OCI-LY1 (cell line): ENCODE results near the gene NKAIN4.

Experiments
- H2AFZ ChIP-seq: fragments of 200-600 bp; sonication (generic), shearing (Covaris generic); 2 replicates; pipeline ENCODE4 v1.6.0; 2014; ENCODE audit warnings: antibody characterized with exemption, mild to moderate bottlenecking, low read length
- H3F3A ChIP-seq: fragments of 200-600 bp; sonication (generic), shearing (Covaris generic); 2 replicates; pipeline ENCODE4 v1.6.0; 2014; ENCODE audit warnings: mild to moderate bottlenecking, antibody characterized with exemption, low read length, moderate library complexity; ENCODE audit not compliant: insufficient read depth
- H3K27ac ChIP-seq: fragments of 200-600 bp; sonication (generic); 2 replicates; pipeline ENCODE4 v1.5.1; 2014; ENCODE audit warnings: low read length, mixed run types, mild to moderate bottlenecking, low read depth; ENCODE audit not compliant: poor library complexity, severe bottlenecking
- H3K27me3 ChIP-seq: fragments of 200-600 bp; sonication (generic); 2 replicates; pipeline ENCODE4 v1.6.0; 2014; ENCODE audit warnings: antibody characterized with exemption, mild to moderate bottlenecking, low read length, moderate library complexity; ENCODE audit not compliant: insufficient read depth
- H3K36me3 ChIP-seq: fragments of 200-600 bp; sonication (generic); 2 replicates; pipeline ENCODE4 v1.6.1; 2014; ENCODE audit warnings: mild to moderate bottlenecking, antibody characterized with exemption, low read length, moderate library complexity, mixed read lengths; ENCODE audit not compliant: insufficient read depth
- H3K4me1 ChIP-seq: fragments of 200-600 bp; sonication (generic); 2 replicates; pipeline ENCODE4 v1.5.1; 2014; ENCODE audit warnings: mild to moderate bottlenecking, low read length, moderate library complexity; ENCODE audit not compliant: insufficient read depth, severe bottlenecking
- H3K4me2 ChIP-seq: fragments of 200-600 bp; sonication (generic), shearing (Covaris generic); 2 replicates; pipeline ENCODE4 v1.6.1; 2014; ENCODE audit warnings: low read length
- H3K4me3 ChIP-seq: fragments of 200-600 bp; sonication (generic); 2 replicates; pipeline ENCODE4 v1.5.1; 2014; ENCODE audit warnings: low read length, low read depth, mild to moderate bottlenecking, mixed read lengths; ENCODE audit not compliant: poor library complexity, severe bottlenecking
- H3K79me2 ChIP-seq: fragments of 200-600 bp; shearing (Covaris generic); 2 replicates; pipeline ENCODE4 v1.6.1; 2016; ENCODE audit warnings: mixed run types, low read length, mixed read lengths; ENCODE audit not compliant: insufficient read depth
- H3K9ac ChIP-seq: fragments of 200-600 bp; sonication (generic), shearing (Covaris generic); 2 replicates; pipeline ENCODE4 v1.6.1; 2014; ENCODE audit warnings: mild to moderate bottlenecking, low read length, mixed read lengths
- H3K9me2 ChIP-seq: fragments of 200-600 bp; sonication (generic), shearing (Covaris generic); 2 replicates; pipeline ENCODE4 v1.6.1; 2014; ENCODE audit warnings: low read depth, mild to moderate bottlenecking, low read length, mixed read lengths
- H3K9me3 ChIP-seq: fragments of 200-600 bp; shearing (Covaris generic); 2 replicates; pipeline ENCODE4 v1.6.1; 2014; ENCODE audit warnings: low read length, mixed read lengths
- H4K20me1 ChIP-seq: fragments of 200-600 bp; sonication (generic), shearing (Covaris generic); 2 replicates; pipeline ENCODE4 v1.6.0; 2016; ENCODE audit warnings: mild to moderate bottlenecking, low read length; ENCODE audit not compliant: insufficient read depth
- EZH2 ChIP-seq: fragments of 200-600 bp; sonication (generic), shearing (Covaris generic); IDR thresholded peaks from 2 replicates; pipeline ENCODE4 v1.8.0; 2017; ENCODE audit warnings: borderline replicate concordance, mixed run types, mild to moderate bottlenecking, antibody characterized with exemption, low read length, moderate library complexity, mixed read lengths
- TF ChIP-seq, protein P1 (sequence below): fragments of 200-600 bp; sonication (generic), shearing (Covaris generic); IDR thresholded peaks from 2 replicates; pipeline ENCODE4 v1.5.1; 2017; ENCODE audit warnings: mild to moderate bottlenecking, antibody characterized with exemption, low read length, moderate library complexity, mixed read lengths

Gene NKAIN4

DNA sequence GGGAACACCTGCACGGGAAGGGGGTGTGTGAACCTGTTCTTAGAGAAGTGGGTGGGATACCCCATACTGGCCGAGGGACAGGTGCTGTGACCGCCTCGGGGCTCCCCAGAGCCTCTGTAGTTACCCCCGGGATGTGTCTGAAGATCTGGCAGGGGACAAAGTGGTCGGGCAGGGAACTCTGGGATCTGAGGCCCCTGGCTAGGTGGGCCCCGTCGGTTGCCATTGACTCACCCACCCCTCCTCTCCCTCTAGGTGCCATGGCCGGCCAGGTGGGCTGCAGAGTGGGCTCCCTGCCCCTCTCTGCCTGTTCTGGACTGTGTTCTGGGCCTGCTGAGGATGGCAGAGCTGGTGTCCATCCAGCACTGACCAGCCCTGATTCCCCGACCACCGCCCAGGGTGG is 14.3 kb downstream of the NKAIN4 start:
- no peak overlapping the region for H3K9ac ChIP-seq
- no peaks in the 10 kb centered on the region for H3K79me2 ChIP-seq
- TF ChIP-seq, protein P1, sequence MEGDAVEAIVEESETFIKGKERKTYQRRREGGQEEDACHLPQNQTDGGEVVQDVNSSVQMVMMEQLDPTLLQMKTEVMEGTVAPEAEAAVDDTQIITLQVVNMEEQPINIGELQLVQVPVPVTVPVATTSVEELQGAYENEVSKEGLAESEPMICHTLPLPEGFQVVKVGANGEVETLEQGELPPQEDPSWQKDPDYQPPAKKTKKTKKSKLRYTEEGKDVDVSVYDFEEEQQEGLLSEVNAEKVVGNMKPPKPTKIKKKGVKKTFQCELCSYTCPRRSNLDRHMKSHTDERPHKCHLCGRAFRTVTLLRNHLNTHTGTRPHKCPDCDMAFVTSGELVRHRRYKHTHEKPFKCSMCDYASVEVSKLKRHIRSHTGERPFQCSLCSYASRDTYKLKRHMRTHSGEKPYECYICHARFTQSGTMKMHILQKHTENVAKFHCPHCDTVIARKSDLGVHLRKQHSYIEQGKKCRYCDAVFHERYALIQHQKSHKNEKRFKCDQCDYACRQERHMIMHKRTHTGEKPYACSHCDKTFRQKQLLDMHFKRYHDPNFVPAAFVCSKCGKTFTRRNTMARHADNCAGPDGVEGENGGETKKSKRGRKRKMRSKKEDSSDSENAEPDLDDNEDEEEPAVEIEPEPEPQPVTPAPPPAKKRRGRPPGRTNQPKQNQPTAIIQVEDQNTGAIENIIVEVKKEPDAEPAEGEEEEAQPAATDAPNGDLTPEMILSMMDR, result no peak
- H3K9me2 ChIP-seq, result no peaks in the 10 kb centered on the region
- H3K27me3 ChIP-seq, result no peaks in the 10 kb centered on the region; the same call in 1 of the 2 replicates
- no peak overlapping the region for H3K4me3 ChIP-seq
- no peak overlapping the region for H3K27ac ChIP-seq
- H4K20me1 ChIP-seq, result no peaks in the 10 kb centered on the region
- no peak overlapping the region for H3K4me2 ChIP-seq
- no peaks in the 10 kb centered on the region for H3F3A ChIP-seq
- H3K4me1 ChIP-seq, result no peaks in the 10 kb centered on the region
- H3K36me3 ChIP-seq, result no peaks in the 10 kb centered on the region
- no peaks in the 10 kb centered on the region for H3K9me3 ChIP-seq
- no peak overlapping the region for H2AFZ ChIP-seq

DNA sequence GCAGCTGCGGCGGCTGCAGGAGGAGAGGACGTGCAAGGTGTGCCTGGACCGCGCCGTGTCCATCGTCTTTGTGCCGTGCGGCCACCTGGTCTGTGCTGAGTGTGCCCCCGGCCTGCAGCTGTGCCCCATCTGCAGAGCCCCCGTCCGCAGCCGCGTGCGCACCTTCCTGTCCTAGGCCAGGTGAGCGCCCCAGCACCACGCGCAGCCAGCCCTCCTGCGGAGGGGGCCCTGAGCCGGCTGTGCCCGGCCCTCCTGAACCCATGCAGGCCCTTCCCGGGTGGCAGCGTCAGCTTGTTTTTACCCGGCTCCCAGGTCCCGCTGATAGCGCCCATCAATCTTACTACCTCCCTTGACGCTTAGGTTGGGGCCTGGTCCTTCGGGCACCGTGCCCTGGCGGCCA is 14.8 kb downstream of the NKAIN4 start:
- H3K79me2 ChIP-seq, result no peaks in the 10 kb centered on the region
- H2AFZ ChIP-seq, result no peak overlapping the region
- H3F3A ChIP-seq, result no peaks in the 10 kb centered on the region
- H3K27ac ChIP-seq, result no peak overlapping the region
- H4K20me1 ChIP-seq, result no peaks in the 10 kb centered on the region
- no peak overlapping the region for H3K4me2 ChIP-seq
- H3K4me3 ChIP-seq, result no peak overlapping the region
- H3K9me2 ChIP-seq, result no peaks in the 10 kb centered on the region
- TF ChIP-seq, protein P1, result no peak
- TF ChIP-seq EZH2, result no peak
- H3K9me3 ChIP-seq, result no peaks in the 10 kb centered on the region
- no peaks in the 10 kb centered on the region for H3K4me1 ChIP-seq
- no peak overlapping the region for H3K9ac ChIP-seq
- H3K27me3 ChIP-seq, result no peaks in the 10 kb centered on the region; the same call in 1 of the 2 replicates
- no peaks in the 10 kb centered on the region for H3K36me3 ChIP-seq

DNA sequence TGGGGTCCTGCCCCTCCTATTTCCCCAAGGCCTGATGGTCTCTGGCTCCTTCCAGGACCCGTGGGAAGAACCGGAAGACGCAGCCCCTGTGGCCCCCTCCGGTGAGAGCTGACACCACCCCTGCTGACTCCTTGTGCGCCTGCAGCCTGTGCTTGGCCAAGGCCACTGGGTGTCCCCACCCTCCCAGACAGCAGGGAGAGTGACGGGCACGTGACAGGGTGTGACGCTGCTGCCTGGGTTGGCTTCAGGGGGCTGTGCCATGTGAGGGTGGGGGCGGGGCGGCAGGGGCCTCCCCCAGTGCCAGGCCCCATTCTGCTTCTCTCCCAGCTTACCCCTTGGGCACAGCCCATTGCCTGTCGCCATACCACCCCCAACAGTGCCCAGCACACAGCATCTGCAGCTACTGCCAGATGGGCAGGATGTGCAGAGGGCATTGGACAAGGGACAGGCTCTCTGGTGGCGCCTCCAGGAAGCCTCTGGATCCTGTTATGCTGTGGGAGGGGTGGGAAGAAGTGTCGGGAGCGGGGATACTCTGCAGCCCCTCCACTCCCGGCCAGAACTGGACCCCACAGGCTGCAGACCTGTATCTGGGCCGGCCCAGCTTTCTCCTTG is 15.6 kb downstream of the NKAIN4 start:
- H3K36me3 ChIP-seq, result no peaks in the 10 kb centered on the region

More for the DNA sequence above, 15.6 kb downstream of the NKAIN4 start:
- H3F3A ChIP-seq, result no peaks in the 10 kb centered on the region
- H3K4me2 ChIP-seq, result no peak overlapping the region
- H3K9me2 ChIP-seq, result no peaks in the 10 kb centered on the region
- TF ChIP-seq, protein P1, result no peak
- TF ChIP-seq EZH2, result no peak
- no peak overlapping the region for H3K4me3 ChIP-seq
- no peak overlapping the region for H2AFZ ChIP-seq
- no peaks in the 10 kb centered on the region for H3K9me3 ChIP-seq
- no peaks in the 10 kb centered on the region for H3K4me1 ChIP-seq
- H3K9ac ChIP-seq, result no peak overlapping the region
- no peaks in the 10 kb centered on the region for H4K20me1 ChIP-seq
- H3K27ac ChIP-seq, result no peak overlapping the region
- no peaks in the 10 kb centered on the region for H3K79me2 ChIP-seq
- no peaks in the 10 kb centered on the region; the same call in 1 of the 2 replicates for H3K27me3 ChIP-seq
